Stimulated activated CD4-positive, alpha-beta T cell treated with anti-CD3 and anti-CD28 coated beads, Interleukin-12 subunit alpha, Interleukin-12 subunit beta, amount 100 ng/mL, for 4 hours (primary cell): ENCODE results near the gene VPS37C.
"Not testable (repeated sequence)": the region's sequence is repeated elsewhere in the genome, so short reads cannot be mapped to it uniquely, and the experiment has no call there.

ENCODE experiments used
- DNase-seq: peaks from one replicate; pipeline ENCODE4 v3.0.0-alpha.2; 2020

Gene VPS37C

GRCh38 chr11:61115498-61116224 lies 45.6 kb downstream of the VPS37C start:
- DNase-seq, result no peak

GRCh38 chr11:61114913-61115312 lies 46.3 kb downstream of the VPS37C start:
- no peak for DNase-seq

- no peak for DNase-seq
These were observed 48.0 kb downstream of the VPS37C start for GRCh38 chr11:61113201-61113600.

GRCh38 chr11:61112575-61112974 lies 48.7 kb downstream of the VPS37C start:
- no peak for DNase-seq

- DNase-seq, result no peak
These were observed 49.3 kb downstream of the VPS37C start for GRCh38 chr11:61111786-61112517.

GRCh38 chr11:61111050-61111435 lies 50.2 kb downstream of the VPS37C start:
- DNase-seq, result no peak

GRCh38 chr11:61110255-61111049 lies 50.8 kb downstream of the VPS37C start:
- no peak for DNase-seq

- DNase-seq, result no peak
These were observed 51.6 kb downstream of the VPS37C start for GRCh38 chr11:61109671-61110070.

GRCh38 chr11:61108847-61109585 lies 52.2 kb downstream of the VPS37C start:
- no peak for DNase-seq

GRCh38 chr11:61107888-61108287 lies 53.3 kb downstream of the VPS37C start:
- no peak for DNase-seq

- DNase-seq, result no peak
These were observed 54.2 kb downstream of the VPS37C start for GRCh38 chr11:61106894-61107470.

GRCh38 chr11:61106296-61106695 lies 54.9 kb downstream of the VPS37C start:
- DNase-seq, result no peak

- DNase-seq, result no peak
These were observed 56.3 kb downstream of the VPS37C start for GRCh38 chr11:61104963-61105362.

GRCh38 chr11:61103851-61104423 lies 57.3 kb downstream of the VPS37C start:
- no peak for DNase-seq

- DNase-seq, result no peak
These were observed 58.3 kb downstream of the VPS37C start for GRCh38 chr11:61102667-61103571.

GRCh38 chr11:61098778-61099177 lies 62.4 kb downstream of the VPS37C start:
- no peak for DNase-seq

- not testable (repeated sequence) for DNase-seq
These were observed 63.0 kb downstream of the VPS37C start for GRCh38 chr11:61098261-61098660.

GRCh38 chr11:61095021-61095420 lies 66.2 kb downstream of the VPS37C start:
- no peak for DNase-seq

- DNase-seq, result not testable (repeated sequence)
These were observed 67.1 kb downstream of the VPS37C start for GRCh38 chr11:61094167-61094566.

GRCh38 chr11:61092908-61093763 lies 68.1 kb downstream of the VPS37C start:
- DNase-seq, result no peak
